Keratinocyte (primary cell): ENCODE measurements around the gene RNF166.

ENCODE experiments used
- CTCF ChIP-seq, 3 experiments: IDR thresholded peaks in 1 of 3; conservative IDR thresholded peaks in 1 of 3; optimal IDR thresholded peaks in 1 of 3; 2 replicates in 2 of 3; 3 replicates in 1 of 3; pipeline versions ENCODE3 to v1.5.1; 2011; ENCODE audit warnings: low read length in 3 of 3, mild to moderate bottlenecking in 3 of 3, moderate library complexity in 2 of 3, control low read depth in 1 of 3, inconsistent platforms in 1 of 3; ENCODE audit not compliant: insufficient read depth in 2 of 3; ENCODE audit errors: extremely low read depth in 1 of 3
- EZH2 ChIP-seq: IDR thresholded peaks from one replicate; pipeline ENCODE4 v1.6.1; 2012; ENCODE audit warnings: inconsistent platforms, mild to moderate bottlenecking, low read length, moderate library complexity

GRCh38 chr16:88713568-88714419 lies 7.6 kb upstream of the RNF166 start:
- no peak for TF ChIP-seq CTCF (optimal IDR thresholded peaks at IDR 0.05 in 1 of 3, IDR thresholded peaks at IDR 0.05 in 1 of 3, conservative IDR thresholded peaks at IDR 0.05 in 1 of 3; ENCODE audit: extremely low read depth in 1 of 3, insufficient read depth in 2 of 3, low read length in 3 of 3)
- TF ChIP-seq EZH2 = no peak
